ENCODE measurements around the gene RASD2.

Gene RASD2

GRCh38 chr22:35582861-35583670, 42.4 kb downstream of the RASD2 start:
- H3K4me2 ChIP-seq (ENCODE audit: low read length) = no peak overlapping the region
- H3K14ac ChIP-seq (ENCODE audit: low read length) = no peak overlapping the region
- H2AK5ac ChIP-seq (ENCODE audit: low read length) = no peak overlapping the region
- H3K4me1 ChIP-seq (ENCODE audit: control insufficient read depth in 1 of 2, insufficient read depth in 2 of 2, low read length in 2 of 2) = peaks cover 0 to 11% of the 10 kb centered on the region in 2 experiments
- no peak overlapping the region for H4K12ac ChIP-seq (ENCODE audit: low read depth, low read length)
- H2BK120ac ChIP-seq (ENCODE audit: insufficient read depth, low read length, poor library complexity) = no peak overlapping the region
- no peak overlapping the region for H2AFZ ChIP-seq (ENCODE audit: insufficient read depth, low read length, poor library complexity)
- H3K27me3 ChIP-seq (ENCODE audit: insufficient read depth, low read length) = no peaks in the 10 kb centered on the region
- peaks cover 2% of the 10 kb centered on the region for H3K9me3 ChIP-seq (ENCODE audit: insufficient read depth, low read depth, low read length)
- H4K91ac ChIP-seq (ENCODE audit: low read depth, low read length) = no peak overlapping the region
- no peak overlapping the region for H3K4ac ChIP-seq (ENCODE audit: low read depth, low read length)
- peak in 1 of 2 donors; percentile 74 for DNase-seq
- H3K18ac ChIP-seq (ENCODE audit: low read length) = no peak overlapping the region
- no peaks in the 10 kb centered on the region for H3K79me1 ChIP-seq (ENCODE audit: low read length)
- no peak overlapping the region for H2BK12ac ChIP-seq (ENCODE audit: low read length)
- H3K23ac ChIP-seq (ENCODE audit: low read length) = no peak overlapping the region
- H3K27ac ChIP-seq (ENCODE audit: low read depth, low read length) = no peak overlapping the region
- WGBS (ENCODE audit: extremely low coverage, insufficient coverage, insufficient read length) = no CpG with 5 or more reads among the region's 13 CpGs
- no peaks in the 10 kb centered on the region for H3K79me2 ChIP-seq (ENCODE audit: control insufficient read depth, insufficient read depth, low read length, poor library complexity)
- H3K4me3 ChIP-seq (ENCODE audit: low read depth, low read length) = no peak overlapping the region
- H3K9ac ChIP-seq (ENCODE audit: low read length) = no peak overlapping the region
- no peaks in the 10 kb centered on the region for H3K36me3 ChIP-seq (ENCODE audit: control insufficient read depth in 1 of 2, insufficient read depth in 2 of 2, low read length in 2 of 2)
- H2BK5ac ChIP-seq (ENCODE audit: low read depth, low read length, poor library complexity) = no peak overlapping the region
- H4K8ac ChIP-seq (ENCODE audit: low read depth, low read length) = no peak overlapping the region

- Histone ChIP-seq H4K8ac (ENCODE audit: low read depth, low read length) (no peak overlapping the region), H3K4me3 (ENCODE audit: low read depth, low read length) (no peak overlapping the region), H2AFZ (ENCODE audit: insufficient read depth, low read length, poor library complexity) (no peak overlapping the region), H2BK120ac (ENCODE audit: insufficient read depth, low read length, poor library complexity) (no peak overlapping the region), H3K23ac (ENCODE audit: low read length) (no peak overlapping the region), H3K9ac (ENCODE audit: low read length) (no peak overlapping the region), H3K4me1 (ENCODE audit: control insufficient read depth in 1 of 2, insufficient read depth in 2 of 2, low read length in 2 of 2) (peaks cover 17 to 26% of the 10 kb centered on the region in 2 experiments), H2AK5ac (ENCODE audit: low read length) (no peak overlapping the region), H3K4me2 (ENCODE audit: low read length) (no peak overlapping the region), H3K79me2 (ENCODE audit: control insufficient read depth, insufficient read depth, low read length, poor library complexity) (no peaks in the 10 kb centered on the region), H2BK5ac (ENCODE audit: low read depth, low read length, poor library complexity) (no peak overlapping the region), H3K79me1 (ENCODE audit: low read length) (peaks cover 11% of the 10 kb centered on the region), H3K36me3 (ENCODE audit: control insufficient read depth in 1 of 2, insufficient read depth in 2 of 2, low read length in 2 of 2) (no peaks in the 10 kb centered on the region), H4K12ac (ENCODE audit: low read depth, low read length) (no peak overlapping the region), H3K27ac (ENCODE audit: low read depth, low read length) (no peak overlapping the region), H4K91ac (ENCODE audit: low read depth, low read length) (no peak overlapping the region), H3K4ac (ENCODE audit: low read depth, low read length) (no peak overlapping the region), H3K18ac (ENCODE audit: low read length) (no peak overlapping the region), H2BK12ac (ENCODE audit: low read length) (no peak overlapping the region), H3K9me3 (ENCODE audit: insufficient read depth, low read depth, low read length) (peaks cover 2% of the 10 kb centered on the region), H3K27me3 (ENCODE audit: insufficient read depth, low read length) (no peaks in the 10 kb centered on the region), H3K14ac (ENCODE audit: low read length) (no peak overlapping the region)
- DNase-seq = no peak
These were observed 46.1 kb downstream of the RASD2 start for GRCh38 chr22:35586771-35587170.

- Histone ChIP-seq H4K8ac (ENCODE audit: low read depth, low read length) (no peak overlapping the region), H3K14ac (ENCODE audit: low read length) (no peak overlapping the region), H3K79me1 (ENCODE audit: low read length) (peaks cover 11% of the 10 kb centered on the region), H4K91ac (ENCODE audit: low read depth, low read length) (no peak overlapping the region), H3K27me3 (ENCODE audit: insufficient read depth, low read length) (no peaks in the 10 kb centered on the region), H3K79me2 (ENCODE audit: control insufficient read depth, insufficient read depth, low read length, poor library complexity) (no peaks in the 10 kb centered on the region), H3K4ac (ENCODE audit: low read depth, low read length) (no peak overlapping the region), H2BK120ac (ENCODE audit: insufficient read depth, low read length, poor library complexity) (no peak overlapping the region), H3K36me3 (ENCODE audit: control insufficient read depth in 1 of 2, insufficient read depth in 2 of 2, low read length in 2 of 2) (no peaks in the 10 kb centered on the region), H3K4me3 (ENCODE audit: low read depth, low read length) (no peak overlapping the region), H2BK5ac (ENCODE audit: low read depth, low read length, poor library complexity) (no peak overlapping the region), H4K12ac (ENCODE audit: low read depth, low read length) (no peak overlapping the region), H3K9me3 (ENCODE audit: insufficient read depth, low read depth, low read length) (peaks cover 2% of the 10 kb centered on the region), H3K4me1 (ENCODE audit: control insufficient read depth in 1 of 2, insufficient read depth in 2 of 2, low read length in 2 of 2) (peaks cover 19 to 29% of the 10 kb centered on the region in 2 experiments), H2AFZ (ENCODE audit: insufficient read depth, low read length, poor library complexity) (no peak overlapping the region), H3K4me2 (ENCODE audit: low read length) (no peak overlapping the region), H2BK12ac (ENCODE audit: low read length) (no peak overlapping the region), H3K23ac (ENCODE audit: low read length) (no peak overlapping the region), H3K18ac (ENCODE audit: low read length) (no peak overlapping the region), H3K9ac (ENCODE audit: low read length) (no peak overlapping the region), H3K27ac (ENCODE audit: low read depth, low read length) (no peak overlapping the region), H2AK5ac (ENCODE audit: low read length) (no peak overlapping the region)
- DNase-seq = no peak
- no CpG with 5 or more reads among the region's 6 CpGs for WGBS (ENCODE audit: extremely low coverage, insufficient coverage, insufficient read length)
These were observed 46.8 kb downstream of the RASD2 start for GRCh38 chr22:35587447-35587870.

- Histone ChIP-seq H2BK12ac (ENCODE audit: low read length) (peak overlapping the region; percentile 2), H3K4me2 (ENCODE audit: low read length) (no peak overlapping the region), H2BK120ac (ENCODE audit: insufficient read depth, low read length, poor library complexity) (no peak overlapping the region), H3K27me3 (ENCODE audit: insufficient read depth, low read length) (no peaks in the 10 kb centered on the region), H3K4me3 (ENCODE audit: low read depth, low read length) (no peak overlapping the region), H3K36me3 (ENCODE audit: control insufficient read depth in 1 of 2, insufficient read depth in 2 of 2, low read length in 2 of 2) (no peaks in the 10 kb centered on the region), H3K23ac (ENCODE audit: low read length) (no peak overlapping the region), H3K79me2 (ENCODE audit: control insufficient read depth, insufficient read depth, low read length, poor library complexity) (no peaks in the 10 kb centered on the region), H4K91ac (ENCODE audit: low read depth, low read length) (peak overlapping the region; percentile 47), H3K18ac (ENCODE audit: low read length) (no peak overlapping the region), H4K8ac (ENCODE audit: low read depth, low read length) (no peak overlapping the region), H3K27ac (ENCODE audit: low read depth, low read length) (no peak overlapping the region), H3K14ac (ENCODE audit: low read length) (no peak overlapping the region), H2AK5ac (ENCODE audit: low read length) (no peak overlapping the region), H3K4me1 (ENCODE audit: control insufficient read depth in 1 of 2, insufficient read depth in 2 of 2, low read length in 2 of 2) (peaks cover 19 to 29% of the 10 kb centered on the region in 2 experiments), H2BK5ac (ENCODE audit: low read depth, low read length, poor library complexity) (no peak overlapping the region), H3K79me1 (ENCODE audit: low read length) (peaks cover 11% of the 10 kb centered on the region), H3K9me3 (ENCODE audit: insufficient read depth, low read depth, low read length) (peaks cover 2% of the 10 kb centered on the region), H3K4ac (ENCODE audit: low read depth, low read length) (no peak overlapping the region), H3K9ac (ENCODE audit: low read length) (no peak overlapping the region), H2AFZ (ENCODE audit: insufficient read depth, low read length, poor library complexity) (no peak overlapping the region), H4K12ac (ENCODE audit: low read depth, low read length) (no peak overlapping the region)
- WGBS (ENCODE audit: extremely low coverage, insufficient coverage, insufficient read length) = no CpG with 5 or more reads among the region's 5 CpGs
- DNase-seq = no peak
These were observed 47.3 kb downstream of the RASD2 start for GRCh38 chr22:35587896-35588295.
